GDM1 (cell line): Measurements from ENCODE around the gene ITSN2.
"Not testable (repeated sequence)": the region's sequence is repeated elsewhere in the genome, so short reads cannot be mapped to it uniquely, and the experiment has no call there.

ENCODE experiments used
- DNase-seq: peaks from one replicate; lab custom pipeline; 2025; lab: John Stamatoyannopoulos, UW

Gene ITSN2

DNA sequence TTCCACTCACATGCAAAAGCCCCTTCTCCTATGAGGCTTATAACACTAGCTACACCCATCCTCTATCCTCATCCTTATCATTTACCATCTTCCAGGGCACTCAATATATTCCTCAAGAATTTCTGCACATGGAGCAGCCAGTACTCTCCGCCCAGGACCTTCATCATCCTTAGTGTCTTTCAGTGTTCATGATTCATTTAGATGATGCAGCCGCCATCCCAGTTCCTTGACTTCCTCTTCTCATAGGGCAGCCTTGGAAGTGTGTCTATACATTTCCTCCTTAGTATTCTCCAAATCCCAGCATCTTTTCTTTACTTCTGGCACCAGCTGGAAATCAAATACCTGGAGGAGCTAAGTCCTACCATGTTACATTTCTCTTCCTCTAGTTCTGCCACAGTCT is 3.0 kb upstream of the ITSN2 start:
- no peak for DNase-seq

DNA sequence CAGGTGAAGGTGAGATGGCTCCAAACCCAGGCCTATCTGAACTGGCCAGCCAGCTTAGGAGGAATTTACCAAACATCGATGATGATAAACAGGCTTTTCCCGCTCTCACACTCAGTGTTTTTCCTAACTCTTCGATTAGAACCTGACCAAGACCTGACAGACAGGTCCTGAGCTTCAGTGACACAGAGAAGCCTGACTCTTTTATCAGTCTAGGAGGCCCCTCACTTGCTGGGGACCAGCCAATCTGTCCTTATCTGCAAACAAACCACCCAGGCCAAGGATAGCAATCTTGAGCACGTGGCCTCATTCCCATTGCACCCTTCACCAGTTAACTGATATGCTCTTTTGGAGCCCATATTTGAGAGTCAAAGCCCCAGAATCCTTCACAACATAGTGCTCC is 1.9 kb upstream of the ITSN2 start:
- no peak for DNase-seq

DNA sequence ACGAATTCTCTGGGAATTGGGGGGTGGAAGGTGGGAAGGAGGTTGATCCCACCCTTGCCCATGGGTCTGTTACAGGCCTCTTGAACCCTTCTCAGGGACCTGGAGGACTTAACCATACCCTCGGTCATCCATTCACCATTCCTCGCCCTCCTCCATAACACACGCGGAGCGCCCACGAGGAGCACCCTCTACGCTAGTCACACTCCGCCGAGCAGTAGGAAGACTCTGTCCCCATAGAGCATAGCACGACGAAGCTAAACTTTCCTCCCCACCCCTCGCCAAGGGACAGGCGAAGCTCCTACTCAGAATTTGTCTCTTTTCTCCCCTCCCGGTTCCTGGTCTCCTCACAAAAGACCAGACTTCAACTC is 611 bp upstream of the ITSN2 start:
- no peak for DNase-seq

DNA sequence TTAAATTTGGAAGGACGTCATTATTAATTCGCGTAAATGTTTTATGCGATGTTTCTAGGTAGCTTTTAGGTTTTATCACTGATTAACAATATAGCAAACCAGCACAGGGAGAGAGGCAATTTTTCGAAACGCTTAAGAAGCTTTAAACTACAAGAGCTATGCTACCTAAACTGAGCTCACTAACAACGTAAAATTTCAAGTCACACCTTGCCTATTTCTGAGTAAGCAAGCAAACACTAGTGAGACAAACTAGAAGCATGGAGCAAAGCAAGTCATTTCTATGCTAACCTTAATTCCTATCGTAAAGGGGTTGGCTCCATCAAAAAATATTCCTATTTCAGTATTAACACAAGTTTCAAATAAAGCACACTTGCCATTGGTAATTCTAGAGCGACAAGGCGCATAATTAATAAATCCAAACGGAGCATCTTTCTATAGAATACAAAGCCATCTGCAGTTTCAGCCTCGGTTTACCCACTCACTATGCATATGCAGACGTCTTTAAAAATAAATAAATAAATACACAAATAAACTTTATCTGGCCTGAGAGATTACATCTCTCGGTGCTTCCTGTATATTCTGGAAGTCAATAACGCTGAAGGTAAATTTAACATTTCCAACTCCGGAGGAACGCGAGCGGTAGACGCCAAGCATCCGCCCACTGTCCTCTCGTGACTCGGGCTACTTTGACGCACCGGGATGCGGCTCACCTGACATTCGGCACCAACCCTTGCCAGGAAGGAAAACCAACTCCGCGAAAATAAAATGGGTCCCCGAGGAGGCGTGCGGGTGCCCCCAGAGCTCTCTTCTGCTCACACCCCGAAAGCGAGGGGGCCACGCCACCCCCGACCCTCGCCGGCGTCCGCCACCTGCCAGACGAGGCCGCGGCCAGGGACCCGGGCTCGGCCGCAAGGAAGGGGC is 947 bp downstream of the ITSN2 start:
- DNase-seq: no peak

DNA sequence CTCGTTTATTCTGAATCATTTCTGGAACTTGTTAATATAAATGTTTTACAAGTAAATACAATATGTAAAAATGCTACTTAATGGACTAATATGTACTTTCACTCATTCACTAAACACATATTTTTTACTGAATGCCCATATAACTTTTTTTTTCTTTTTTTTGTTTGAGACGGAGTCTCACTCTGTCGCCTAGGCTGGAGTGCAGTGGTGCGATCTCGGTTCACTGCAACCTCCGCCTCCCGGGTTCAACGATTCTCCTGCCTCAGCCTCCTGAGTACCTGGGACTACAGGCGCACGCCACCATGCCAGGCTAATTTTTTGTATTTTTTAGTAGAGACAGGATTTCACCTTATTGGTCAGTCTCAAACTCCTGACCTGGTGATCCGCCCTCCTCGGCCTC is 2.6 kb downstream of the ITSN2 start:
- DNase-seq: not testable (repeated sequence)

DNA sequence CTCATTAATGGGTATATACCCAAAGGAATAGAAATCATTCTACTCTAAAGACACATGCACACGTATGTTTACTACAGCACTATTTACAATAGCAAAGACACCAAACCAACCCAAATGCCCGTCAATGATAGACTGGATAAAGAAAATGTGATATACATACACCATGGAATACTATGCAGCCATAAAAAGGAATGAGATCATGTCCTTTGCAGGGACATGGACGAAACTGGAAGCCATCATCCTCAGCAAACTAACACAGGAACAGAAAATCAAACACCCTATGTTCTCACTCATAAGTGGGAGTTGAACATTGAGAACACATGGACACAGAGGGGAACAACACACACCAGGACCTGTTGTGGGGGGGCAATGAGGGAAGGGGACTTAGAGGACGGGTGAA is 3.2 kb downstream of the ITSN2 start:
- not testable (repeated sequence) for DNase-seq

DNA sequence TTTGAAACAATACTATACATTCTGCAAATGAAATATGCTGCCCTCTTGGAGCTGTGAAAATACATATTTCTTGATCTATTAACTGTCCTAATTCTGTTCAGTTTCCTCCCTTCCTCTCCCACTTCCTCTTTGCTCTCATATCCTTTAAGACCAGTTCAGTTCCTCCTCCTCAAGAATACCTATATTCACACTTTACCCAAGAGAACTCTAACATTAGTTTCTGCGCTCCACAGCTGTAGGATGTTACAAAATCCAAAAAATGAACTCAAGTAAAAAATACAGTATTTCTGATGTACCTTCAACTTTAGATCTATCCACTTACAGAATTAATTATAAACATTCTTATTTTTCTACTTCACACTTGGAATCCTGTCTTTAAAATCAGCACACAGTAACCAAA is 5.4 kb downstream of the ITSN2 start:
- no peak for DNase-seq

DNA sequence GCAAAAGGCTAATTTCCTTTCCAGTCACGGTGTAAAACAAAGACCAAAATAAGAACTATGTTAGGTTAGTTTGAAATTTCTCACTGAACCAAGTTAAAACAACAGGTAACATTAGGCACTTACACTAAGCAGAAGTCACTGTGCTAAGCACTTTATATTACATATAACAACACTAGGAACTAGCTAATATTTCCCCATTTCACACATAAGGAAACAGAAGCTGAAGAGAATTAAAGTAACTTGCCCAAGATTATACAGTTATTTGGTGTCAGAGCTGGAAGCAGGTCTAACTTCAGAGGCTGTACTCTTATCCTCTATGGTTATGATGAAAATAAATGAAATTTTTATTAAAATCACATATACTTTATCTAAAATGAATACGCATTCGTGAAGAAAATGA is 5.9 kb downstream of the ITSN2 start:
- no peak for DNase-seq

DNA sequence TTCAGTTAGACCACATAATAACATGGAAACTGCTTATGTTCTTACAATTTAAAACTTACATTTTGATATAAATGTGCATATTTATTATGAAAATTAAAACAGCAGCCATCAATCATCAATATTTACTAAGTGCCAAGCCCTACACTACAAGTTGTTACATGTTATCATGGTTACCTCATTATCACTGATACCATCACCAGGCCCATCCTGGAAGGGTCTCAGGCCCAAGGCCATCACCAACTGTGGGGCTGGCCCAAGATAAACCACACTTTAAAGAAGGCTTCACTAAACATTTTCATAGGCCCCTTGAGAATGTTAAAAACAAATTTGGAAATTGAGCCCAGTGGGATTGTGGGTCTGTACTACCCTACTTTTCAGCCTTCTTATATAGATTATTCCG is 6.4 kb downstream of the ITSN2 start:
- DNase-seq: no peak

DNA sequence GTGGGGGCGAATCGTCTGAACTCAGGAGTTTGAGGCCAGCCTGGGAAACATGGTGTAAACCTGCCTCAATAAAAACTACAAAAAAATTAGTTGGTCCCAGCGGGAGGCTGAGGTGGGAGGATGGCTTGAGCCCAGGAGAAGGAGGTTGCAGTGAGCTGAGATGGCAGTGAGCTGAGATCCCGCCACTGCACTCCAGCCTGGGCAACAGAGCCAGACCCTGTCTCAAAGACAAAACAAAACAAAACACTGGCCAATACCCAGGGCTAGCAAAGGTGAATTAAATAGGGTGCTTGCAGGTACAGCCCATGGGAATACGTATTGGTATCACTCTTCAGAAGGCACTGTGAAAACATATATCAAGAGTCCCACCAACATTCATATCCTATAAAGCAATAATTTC is 7.0 kb downstream of the ITSN2 start:
- DNase-seq: no peak

DNA sequence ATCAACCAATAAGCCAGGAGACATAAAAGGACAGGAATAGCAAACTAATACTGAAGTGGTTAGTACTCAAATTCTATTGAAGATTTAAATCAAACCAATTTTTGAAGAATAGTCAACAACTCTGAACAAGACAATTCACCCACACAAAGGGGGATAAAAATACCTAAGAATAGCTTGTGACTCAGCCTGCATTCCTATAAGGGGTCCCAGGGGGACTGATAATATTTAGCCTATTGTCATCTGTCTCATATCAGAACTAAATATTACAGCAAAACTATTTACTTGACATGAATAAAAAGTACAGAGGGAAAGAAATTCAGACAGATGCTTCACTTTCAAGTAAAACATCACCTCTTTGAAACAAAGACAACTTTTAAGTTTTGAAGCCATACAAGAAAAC is 7.7 kb downstream of the ITSN2 start:
- DNase-seq: no peak

DNA sequence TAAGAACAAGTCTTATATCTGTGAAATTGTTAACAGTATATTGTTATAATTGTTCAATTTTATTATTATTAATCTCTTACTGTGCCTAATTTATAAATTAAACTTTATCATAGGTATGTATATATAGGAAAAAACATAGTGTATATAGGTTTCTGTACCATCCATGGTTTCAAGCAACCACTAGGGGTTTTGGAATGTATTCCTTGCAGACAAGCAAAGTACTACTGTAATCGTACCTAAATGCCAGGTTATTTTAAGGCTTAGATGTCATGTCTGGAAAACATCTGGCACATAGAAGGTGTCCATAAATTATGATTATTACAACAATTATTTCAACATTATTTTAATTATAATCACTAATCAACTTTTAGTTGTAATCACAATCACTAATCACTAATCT is 8.4 kb downstream of the ITSN2 start:
- DNase-seq: no peak

DNA sequence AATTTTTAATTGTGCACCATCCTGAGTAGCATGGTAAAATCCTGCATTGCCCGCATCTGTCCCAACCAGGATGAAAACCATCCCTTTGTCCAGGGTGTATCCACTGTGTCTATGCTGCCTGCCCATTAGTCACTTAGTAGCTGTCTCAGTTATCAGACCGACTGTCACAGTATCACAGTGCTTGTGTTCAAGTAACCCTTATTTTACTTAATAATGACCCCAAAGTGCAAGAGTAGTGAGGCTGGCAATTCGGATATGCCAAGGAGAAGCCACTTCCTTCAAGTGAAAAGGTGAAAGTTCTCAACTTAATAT is 8.8 kb downstream of the ITSN2 start:
- DNase-seq: no peak

DNA sequence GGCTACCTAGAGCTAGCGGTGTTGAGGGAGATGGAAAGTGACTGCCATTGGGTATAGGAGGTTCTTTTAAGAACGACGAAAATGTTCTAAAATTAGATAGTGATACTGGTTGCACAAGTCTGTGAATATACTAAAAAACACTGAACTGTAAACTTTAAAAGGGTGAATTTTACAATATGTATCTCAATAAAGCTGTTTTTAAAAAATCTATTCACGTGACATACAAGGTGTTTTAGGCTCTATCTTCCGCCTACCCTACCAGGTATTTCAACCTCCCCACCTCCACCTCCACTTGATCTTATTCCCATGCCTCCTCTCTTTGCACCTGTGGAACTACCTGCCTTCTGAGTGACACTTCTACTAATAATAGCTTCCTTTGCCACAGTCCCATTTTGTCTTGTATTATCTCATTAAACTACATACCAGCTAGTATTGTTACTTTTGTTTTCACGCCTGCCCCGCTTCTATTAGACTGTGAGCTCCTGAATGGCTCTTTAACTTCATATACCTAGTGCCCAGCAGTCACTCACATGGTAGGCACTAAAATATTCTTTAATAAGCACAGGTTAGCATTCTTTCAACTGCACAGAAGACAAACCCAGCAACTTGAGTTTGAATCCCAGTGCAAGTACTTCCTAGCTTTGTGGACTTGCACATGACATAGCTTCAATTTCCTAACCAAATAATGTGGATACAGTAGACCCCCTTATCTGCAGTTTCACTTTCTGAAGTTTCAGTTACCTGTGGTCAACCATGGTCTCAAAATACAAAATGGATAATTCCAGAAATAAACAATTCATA is 9.3 kb downstream of the ITSN2 start:
- no peak for DNase-seq

DNA sequence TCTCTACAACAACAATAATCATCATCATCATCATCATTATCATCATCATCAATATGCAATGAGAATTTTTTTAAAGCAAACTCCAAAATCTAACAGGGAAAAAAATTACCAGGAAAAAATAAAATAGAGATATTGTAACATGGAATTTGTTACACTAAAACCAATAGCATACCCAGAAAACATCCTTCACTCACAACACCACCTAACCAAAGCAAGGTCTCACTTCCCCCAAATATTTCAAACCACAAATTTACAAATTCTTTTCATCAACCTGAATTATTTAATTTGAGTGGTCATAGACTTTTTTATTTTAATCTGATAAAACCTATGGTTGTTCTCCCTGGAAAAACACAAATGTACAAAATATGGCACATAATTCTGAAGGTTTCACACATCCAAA is 11.2 kb downstream of the ITSN2 start:
- DNase-seq: no peak

DNA sequence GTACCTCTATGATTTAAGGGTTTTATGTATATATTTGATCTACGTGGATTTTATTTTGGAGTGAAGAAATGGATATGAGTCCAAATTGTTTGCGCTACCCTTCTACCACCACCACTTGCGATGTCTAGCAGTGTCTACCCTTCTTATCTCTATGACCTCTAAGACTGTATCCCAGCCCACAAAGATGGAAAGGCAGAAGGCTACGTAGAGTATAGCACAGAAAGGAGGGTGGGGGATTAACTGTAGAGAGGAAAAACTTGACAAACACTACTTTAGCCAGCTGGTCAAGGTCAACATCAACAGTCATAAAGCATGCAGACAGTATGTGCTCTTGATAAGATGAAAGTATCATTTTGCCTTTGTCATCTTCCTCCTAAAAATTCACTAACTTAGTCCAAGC is 14.4 kb downstream of the ITSN2 start:
- no peak for DNase-seq

DNA sequence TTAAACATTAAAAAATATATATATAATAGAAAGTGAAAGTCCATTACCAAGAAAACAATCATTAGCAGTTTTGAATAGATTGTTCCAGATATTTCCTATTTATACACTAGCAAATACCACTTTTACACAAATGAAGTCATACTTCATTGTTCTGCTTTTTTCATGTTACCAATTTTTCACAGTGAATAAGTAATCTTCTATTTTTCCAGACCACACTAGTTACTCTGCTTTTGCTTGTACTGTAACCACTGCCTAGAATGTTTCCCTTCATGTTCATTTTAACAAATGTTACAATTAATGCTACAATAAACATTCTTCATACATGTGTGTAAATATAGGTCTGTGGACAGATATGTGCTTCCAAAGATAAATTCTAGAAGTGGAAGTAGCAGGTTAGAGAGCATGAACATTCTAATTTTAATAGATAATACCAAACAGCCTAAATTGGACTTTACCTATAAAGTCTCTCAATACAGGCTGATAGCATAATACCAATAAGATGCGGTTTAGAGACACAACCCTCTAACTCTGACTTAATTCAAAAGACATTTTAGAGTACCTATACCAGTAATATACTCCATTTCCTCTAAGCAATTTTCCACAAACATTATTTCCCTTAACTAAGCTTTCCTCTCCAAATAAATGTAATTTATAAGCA is 17.0 kb downstream of the ITSN2 start:
- DNase-seq: no peak

DNA sequence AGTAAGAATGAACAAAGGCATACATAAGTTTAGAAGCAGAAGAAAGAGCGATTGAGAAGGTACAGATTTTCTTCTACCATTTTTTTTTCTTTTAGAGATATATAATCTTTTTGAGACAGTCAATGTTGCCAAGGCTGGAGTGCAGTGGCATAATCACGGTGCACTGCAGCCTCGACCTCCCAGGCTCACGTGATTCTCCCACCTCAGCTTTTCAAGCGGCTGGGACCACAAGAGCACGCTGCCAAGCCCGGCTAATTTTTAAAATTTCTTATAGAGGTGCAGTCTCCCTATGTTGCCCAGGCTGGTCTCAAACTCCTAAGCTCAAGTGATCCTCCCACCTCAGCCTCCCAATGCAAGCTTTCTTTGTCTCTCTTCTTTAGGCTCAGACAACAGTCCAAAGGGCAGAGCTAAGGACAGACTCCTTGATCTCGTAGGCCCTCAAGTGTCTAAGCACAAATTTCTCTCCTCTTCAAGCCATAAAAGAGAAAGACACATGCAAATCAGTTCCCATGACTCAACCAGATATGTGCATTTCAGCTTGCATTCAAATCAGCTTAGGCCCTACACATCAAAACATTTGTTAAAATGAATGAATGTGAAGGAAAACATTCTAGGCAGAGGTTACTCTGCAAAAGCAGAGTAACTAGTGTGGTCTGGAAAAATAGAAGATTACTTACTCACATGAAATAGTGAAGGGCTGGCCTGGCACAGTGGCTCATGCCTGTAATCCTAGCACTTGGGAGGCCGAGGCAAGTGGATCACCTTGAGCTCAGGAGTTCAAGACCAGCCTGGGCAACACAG is 18.0 kb downstream of the ITSN2 start:
- no peak for DNase-seq

DNA sequence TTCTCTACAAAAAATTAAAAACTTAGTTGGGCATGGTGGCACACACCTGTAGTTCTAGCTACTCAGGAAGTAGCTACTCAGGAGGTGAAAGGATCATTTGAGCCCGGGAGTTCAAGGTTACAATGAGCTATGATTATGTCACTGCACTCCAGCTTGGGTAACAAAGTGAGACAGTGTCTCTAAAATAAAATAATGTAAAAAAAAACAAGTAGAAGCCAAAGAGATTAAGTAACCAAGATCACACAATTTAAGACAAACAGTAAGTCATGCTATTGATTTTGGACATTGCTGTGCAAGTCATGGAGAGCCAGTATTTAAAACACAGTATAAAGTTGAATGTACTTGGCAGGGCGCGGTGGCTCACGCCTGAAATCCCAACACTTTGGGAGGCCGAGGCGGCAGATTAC is 20.5 kb downstream of the ITSN2 start:
- no peak for DNase-seq

DNA sequence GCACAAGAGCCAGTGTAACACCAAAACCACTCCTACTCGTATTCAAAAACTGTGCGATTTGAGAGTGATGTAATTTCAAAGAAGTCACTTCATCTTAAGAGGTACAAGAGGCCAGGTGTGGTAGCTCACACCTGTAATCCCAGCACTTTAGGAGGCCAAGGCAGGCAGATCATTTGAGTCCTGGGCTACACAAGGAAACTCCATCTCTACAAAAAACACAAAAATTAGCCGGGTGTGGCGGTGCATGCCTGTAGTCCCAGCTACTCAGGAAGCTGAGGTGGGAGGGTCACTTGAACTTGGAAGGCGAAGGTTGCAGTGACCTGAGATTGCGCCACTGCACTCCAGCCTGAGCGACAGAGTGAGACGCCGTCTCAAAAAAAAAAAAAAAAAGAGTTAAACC is 21.2 kb downstream of the ITSN2 start:
- DNase-seq: not testable (repeated sequence)

DNA sequence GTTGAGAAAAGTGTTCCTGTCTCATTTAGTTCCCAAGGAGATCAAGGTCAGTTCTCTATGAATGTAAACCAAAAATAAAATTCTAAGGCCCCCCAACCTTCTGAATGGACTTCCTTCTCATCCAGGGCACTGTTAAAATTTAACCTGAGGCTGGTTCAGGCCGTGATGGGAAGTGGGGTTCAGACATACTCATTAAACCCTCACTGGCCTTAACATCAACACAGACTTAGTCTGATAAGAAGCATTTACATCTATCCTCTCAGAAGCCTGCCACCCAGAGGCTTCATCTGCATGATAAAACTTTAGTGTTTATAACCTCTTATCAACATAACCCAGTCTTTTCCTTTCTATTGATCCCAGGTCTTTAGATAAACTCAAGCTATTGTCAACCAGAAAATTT is 22.4 kb downstream of the ITSN2 start:
- no peak for DNase-seq

DNA sequence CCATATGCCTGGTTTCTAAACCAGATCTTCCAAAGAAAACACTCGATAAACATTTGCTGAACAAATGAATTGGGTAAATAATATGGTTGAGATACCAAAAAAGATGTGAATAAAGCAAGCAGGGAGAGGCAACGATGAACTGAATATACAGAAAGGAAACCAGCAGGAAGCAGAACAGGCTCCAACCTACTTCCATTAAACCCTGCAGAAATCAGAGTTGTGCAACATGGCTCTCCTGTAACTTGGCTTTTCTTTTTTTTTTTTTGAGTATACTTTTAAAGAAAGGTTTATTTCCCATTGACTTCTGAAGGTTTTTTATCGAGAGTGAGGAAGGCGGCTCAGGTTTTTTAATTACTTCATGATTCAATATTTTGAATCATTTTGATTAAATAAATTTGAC is 23.5 kb downstream of the ITSN2 start:
- DNase-seq: no peak
